PFSK-1 (cell line): Measurements from ENCODE around the gene MED17.

ENCODE experiments used
- FOXP2 ChIP-seq: optimal IDR thresholded peaks from 2 replicates; pipeline ENCODE3; 2011; ENCODE audit warnings: borderline replicate concordance, control low read depth, inconsistent platforms; ENCODE audit not compliant: insufficient read depth; ENCODE audit errors: extremely low read length, extremely low read depth
- POLR2AphosphoS5 ChIP-seq: IDR thresholded peaks from 2 replicates; pipeline ENCODE4 v1.6.1; 2012; ENCODE audit warnings: low read depth, mild to moderate bottlenecking, control low read depth, low read length, moderate library complexity
- SIN3A ChIP-seq: IDR thresholded peaks from 2 replicates; pipeline ENCODE4 v1.6.1; 2012; ENCODE audit warnings: mild to moderate bottlenecking, low read length, moderate library complexity, borderline replicate concordance; ENCODE audit not compliant: insufficient read depth
- TAF1 ChIP-seq: IDR thresholded peaks from 2 replicates; pipeline ENCODE4 v1.6.1; 2012; ENCODE audit warnings: low read length, control low read depth, borderline replicate concordance; ENCODE audit not compliant: insufficient read depth
- TF ChIP-seq, protein P1 (sequence below), 2 experiments: IDR thresholded peaks; 2 replicates each; pipeline versions ENCODE4 v1.6.1 to v1.8.0; 2011 to 2012; ENCODE audit warnings: low read depth in 2 of 2, low read length in 2 of 2, control low read depth in 1 of 2, inconsistent platforms in 1 of 2, mild to moderate bottlenecking in 1 of 2, moderate library complexity in 1 of 2; ENCODE audit not compliant: insufficient read depth in 1 of 2

Gene MED17

DNA sequence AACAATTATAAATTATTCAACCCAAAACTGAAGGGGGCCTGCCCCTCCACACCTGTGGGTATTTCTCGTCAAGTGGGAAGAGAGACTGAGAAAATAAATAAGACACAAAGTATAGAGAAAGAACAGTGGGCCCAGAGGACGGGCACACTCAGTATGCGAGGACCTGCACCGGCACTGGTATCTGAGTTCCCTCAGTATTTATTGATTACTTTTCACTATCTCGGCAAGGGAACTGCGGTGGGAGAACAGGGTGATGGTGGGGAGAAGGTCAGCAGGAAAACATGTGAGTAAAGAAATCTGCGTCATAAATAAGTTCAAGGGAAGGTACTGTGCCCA is 39.4 kb upstream of the MED17 start:
- no peak for TF ChIP-seq POLR2AphosphoS5
- no peak for TF ChIP-seq SIN3A
- no peak for TF ChIP-seq FOXP2
- TF ChIP-seq, protein P1, sequence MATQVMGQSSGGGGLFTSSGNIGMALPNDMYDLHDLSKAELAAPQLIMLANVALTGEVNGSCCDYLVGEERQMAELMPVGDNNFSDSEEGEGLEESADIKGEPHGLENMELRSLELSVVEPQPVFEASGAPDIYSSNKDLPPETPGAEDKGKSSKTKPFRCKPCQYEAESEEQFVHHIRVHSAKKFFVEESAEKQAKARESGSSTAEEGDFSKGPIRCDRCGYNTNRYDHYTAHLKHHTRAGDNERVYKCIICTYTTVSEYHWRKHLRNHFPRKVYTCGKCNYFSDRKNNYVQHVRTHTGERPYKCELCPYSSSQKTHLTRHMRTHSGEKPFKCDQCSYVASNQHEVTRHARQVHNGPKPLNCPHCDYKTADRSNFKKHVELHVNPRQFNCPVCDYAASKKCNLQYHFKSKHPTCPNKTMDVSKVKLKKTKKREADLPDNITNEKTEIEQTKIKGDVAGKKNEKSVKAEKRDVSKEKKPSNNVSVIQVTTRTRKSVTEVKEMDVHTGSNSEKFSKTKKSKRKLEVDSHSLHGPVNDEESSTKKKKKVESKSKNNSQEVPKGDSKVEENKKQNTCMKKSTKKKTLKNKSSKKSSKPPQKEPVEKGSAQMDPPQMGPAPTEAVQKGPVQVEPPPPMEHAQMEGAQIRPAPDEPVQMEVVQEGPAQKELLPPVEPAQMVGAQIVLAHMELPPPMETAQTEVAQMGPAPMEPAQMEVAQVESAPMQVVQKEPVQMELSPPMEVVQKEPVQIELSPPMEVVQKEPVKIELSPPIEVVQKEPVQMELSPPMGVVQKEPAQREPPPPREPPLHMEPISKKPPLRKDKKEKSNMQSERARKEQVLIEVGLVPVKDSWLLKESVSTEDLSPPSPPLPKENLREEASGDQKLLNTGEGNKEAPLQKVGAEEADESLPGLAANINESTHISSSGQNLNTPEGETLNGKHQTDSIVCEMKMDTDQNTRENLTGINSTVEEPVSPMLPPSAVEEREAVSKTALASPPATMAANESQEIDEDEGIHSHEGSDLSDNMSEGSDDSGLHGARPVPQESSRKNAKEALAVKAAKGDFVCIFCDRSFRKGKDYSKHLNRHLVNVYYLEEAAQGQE (IDR thresholded peaks at IDR 0.05; ENCODE audit: insufficient read depth in 1 of 2, low read depth in 2 of 2, low read length in 2 of 2): no peak
- no peak for TF ChIP-seq TAF1

DNA sequence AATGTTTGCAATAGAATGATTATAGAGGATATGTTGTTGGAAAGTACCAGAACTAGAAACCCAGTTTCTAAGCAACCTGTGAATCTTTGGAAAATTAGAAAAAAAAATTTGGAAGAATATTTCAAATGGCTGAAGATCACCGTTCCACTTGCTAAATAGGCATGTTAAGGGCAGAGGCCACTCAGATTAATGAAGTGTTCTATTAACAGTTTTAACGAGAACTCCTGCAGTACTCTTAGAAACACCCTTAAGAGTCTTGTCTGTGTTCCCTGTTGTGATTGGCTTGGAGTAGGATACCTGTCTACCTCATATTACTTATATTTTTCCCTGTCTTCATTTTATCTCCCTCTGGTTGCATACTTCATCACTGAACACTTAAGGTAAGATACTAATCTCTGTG is 38.0 kb upstream of the MED17 start:
- no peak for TF ChIP-seq SIN3A
- no peak for TF ChIP-seq FOXP2
- no peak for TF ChIP-seq TAF1
- no peak for TF ChIP-seq POLR2AphosphoS5
- TF ChIP-seq, protein P1 (IDR thresholded peaks at IDR 0.05; ENCODE audit: insufficient read depth in 1 of 2, low read depth in 2 of 2, low read length in 2 of 2): no peak

DNA sequence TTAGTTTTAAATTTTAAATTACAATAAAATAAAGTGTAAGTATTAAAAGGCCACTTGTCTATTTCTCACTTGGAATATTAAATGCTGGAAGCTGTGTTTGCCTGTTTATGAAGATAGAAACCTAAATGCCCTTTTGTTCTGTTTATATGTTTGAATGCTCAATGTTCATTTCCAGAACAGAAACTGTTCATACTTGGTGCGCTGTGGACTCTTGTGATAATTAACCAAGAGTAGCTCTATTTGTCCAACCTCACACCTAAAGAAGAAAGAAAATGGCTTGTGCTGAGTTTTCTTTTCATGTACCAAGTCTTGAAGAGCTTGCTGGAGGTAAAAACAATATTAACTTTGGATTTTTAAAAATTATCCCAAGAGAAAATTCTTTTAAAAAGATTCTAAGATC is 37.0 kb upstream of the MED17 start:
- no peak for TF ChIP-seq SIN3A
- TF ChIP-seq, protein P1 (IDR thresholded peaks at IDR 0.05; ENCODE audit: insufficient read depth in 1 of 2, low read depth in 2 of 2, low read length in 2 of 2): no peak
- no peak for TF ChIP-seq TAF1
- no peak for TF ChIP-seq FOXP2
- no peak for TF ChIP-seq POLR2AphosphoS5

DNA sequence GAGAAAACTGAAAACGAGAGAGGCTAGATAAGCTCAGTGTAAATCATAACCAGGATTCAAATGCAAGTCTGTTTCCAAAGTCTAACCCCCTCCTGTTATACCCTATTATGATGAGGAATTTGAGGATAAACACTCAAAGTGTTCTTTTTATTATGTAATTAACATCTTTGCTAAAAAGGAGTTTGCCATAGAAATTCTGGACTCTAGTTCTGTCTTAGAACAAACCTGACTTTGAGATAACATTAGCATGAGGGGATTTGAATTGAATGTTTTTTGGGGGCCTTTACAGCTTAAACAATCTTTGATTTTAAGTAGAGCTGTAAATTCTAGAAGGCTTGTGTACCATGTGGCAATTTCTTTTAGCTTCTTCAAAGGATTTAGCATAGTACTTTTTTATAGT is 33.1 kb upstream of the MED17 start:
- no peak for TF ChIP-seq POLR2AphosphoS5
- no peak for TF ChIP-seq TAF1
- TF ChIP-seq, protein P1 (IDR thresholded peaks at IDR 0.05; ENCODE audit: insufficient read depth in 1 of 2, low read depth in 2 of 2, low read length in 2 of 2): no peak
- no peak for TF ChIP-seq SIN3A
- no peak for TF ChIP-seq FOXP2

DNA sequence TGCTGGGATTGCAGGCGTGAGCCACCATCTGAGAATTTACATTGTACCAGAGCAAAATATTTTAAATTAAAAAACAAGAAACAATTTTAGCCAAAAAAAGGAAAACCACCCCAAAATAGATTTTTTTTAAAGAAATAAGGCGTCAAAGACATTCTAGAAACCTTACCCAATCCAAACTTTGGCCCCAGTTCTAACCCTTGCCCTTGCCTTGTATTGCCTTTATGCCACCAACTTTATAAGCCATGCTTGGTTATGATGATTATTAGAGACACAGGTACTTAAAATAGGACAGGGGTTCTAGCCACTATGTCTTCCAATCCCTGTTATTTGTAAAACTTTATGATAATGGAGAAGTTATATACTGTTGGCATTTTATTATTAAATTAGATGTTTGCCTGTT is 30.8 kb upstream of the MED17 start:
- TF ChIP-seq TAF1: no peak

DNA sequence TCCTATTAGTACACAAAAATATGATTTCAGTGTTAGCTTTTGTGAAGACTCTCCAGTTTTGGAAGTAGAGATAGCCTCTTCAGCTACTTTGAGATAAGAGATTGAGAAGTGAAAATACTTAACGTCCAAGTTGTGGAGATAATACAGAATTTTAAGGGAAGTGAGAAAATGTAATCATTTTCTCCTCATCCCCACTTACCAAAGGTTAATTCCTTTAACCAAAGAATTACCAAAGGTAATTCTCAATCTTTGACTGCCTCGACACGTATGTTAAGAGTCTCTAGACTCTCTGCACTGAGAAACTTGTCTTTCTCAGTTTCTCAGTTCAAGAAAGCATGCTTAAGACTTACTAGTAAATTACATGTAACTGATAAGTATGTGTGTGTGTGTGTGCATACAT is 27.3 kb upstream of the MED17 start:
- TF ChIP-seq, protein P1 (IDR thresholded peaks at IDR 0.05; ENCODE audit: insufficient read depth in 1 of 2, low read depth in 2 of 2, low read length in 2 of 2): no peak
